HepG2 (cell line): ENCODE data around the gene GNB1. TPM values are rescaled to one million over a fixed set of nuclear protein-coding genes. Genes with fewer than 3 reads are reported as not detected.

ENCODE experiments used
- ARHGAP35 ChIP-seq: sonication (generic); formaldehyde crosslinking; IDR thresholded peaks from 2 replicates; pipeline ENCODE4 v1.9.0; 2022; ENCODE audit warnings: mild to moderate bottlenecking, inconsistent platforms, moderate library complexity, missing genetic modification reagents, borderline replicate concordance
- ELF4 ChIP-seq: sonication (generic); formaldehyde crosslinking; IDR thresholded peaks from 2 replicates; pipeline ENCODE4 v1.5.0; 2020; ENCODE audit warnings: missing genetic modification reagents, mild to moderate bottlenecking, moderate library complexity, borderline replicate concordance
- FIP1L1 ChIP-seq: fragments of 200-400 bp; formaldehyde crosslinking; IDR thresholded peaks from 2 replicates; pipeline ENCODE4 v1.6.1; 2018; ENCODE audit warnings: low read depth, mild to moderate bottlenecking, low read length, moderate library complexity, borderline replicate concordance; ENCODE audit not compliant: insufficient read depth
- FOSL2 ChIP-seq: sonication (generic); formaldehyde crosslinking; IDR thresholded peaks from 2 replicates; pipeline ENCODE4 v1.4.0; 2020; ENCODE audit warnings: missing genetic modification reagents
- FOXK2 ChIP-seq: fragments of 450-650 bp; IDR thresholded peaks from 2 replicates; pipeline ENCODE4 v1.6.1; 2016
- IKZF4 ChIP-seq: sonication (generic); formaldehyde crosslinking; IDR thresholded peaks from 2 replicates; pipeline ENCODE4 v1.5.1; 2020; ENCODE audit warnings: borderline replicate concordance, mild to moderate bottlenecking, low read depth, missing genetic modification reagents; ENCODE audit errors: not compliant biosample characterization
- KDM5A ChIP-seq: fragments of 200-600 bp; sonication (generic); IDR thresholded peaks from 2 replicates; pipeline ENCODE4 v1.7.0; 2018; ENCODE audit warnings: antibody characterized with exemption, mild to moderate bottlenecking, low read length, borderline replicate concordance
- KMT2B ChIP-seq: IDR thresholded peaks from 2 replicates; pipeline ENCODE4 v1.6.1; 2016; ENCODE audit warnings: missing genetic modification reagents, missing compliant biosample characterization
- MATR3 ChIP-seq: sonication (generic); formaldehyde crosslinking; IDR thresholded peaks from 2 replicates; pipeline ENCODE4 v1.4.0; 2020; ENCODE audit warnings: missing genetic modification reagents
- MZF1 ChIP-seq: sonication (generic); formaldehyde crosslinking; IDR thresholded peaks from 2 replicates; pipeline ENCODE4 v1.8.1; 2023; ENCODE audit warnings: mild to moderate bottlenecking, missing genetic modification reagents, borderline replicate concordance
- RNF2 ChIP-seq: fragments of 450-650 bp; conservative IDR thresholded peaks from 2 replicates; pipeline ENCODE4 v1.6.1; 2016; ENCODE audit warnings: low read depth
- SNAI1 ChIP-seq: sonication (generic); formaldehyde crosslinking; IDR thresholded peaks from 2 replicates; pipeline ENCODE4 v1.5.0; 2020; ENCODE audit warnings: mild to moderate bottlenecking, missing genetic modification reagents, borderline replicate concordance
- SRSF4 ChIP-seq: fragments of 200-400 bp; formaldehyde crosslinking; IDR thresholded peaks from one replicate; pipeline ENCODE4 v1.6.1; 2018; ENCODE audit warnings: mild to moderate bottlenecking, low read depth, low read length, moderate library complexity; ENCODE audit not compliant: poor library complexity, severe bottlenecking
- TEAD3 ChIP-seq: optimal IDR thresholded peaks from 2 replicates; pipeline ENCODE3; 2016; ENCODE audit warnings: borderline replicate concordance
- YEATS4 ChIP-seq: sonication (generic); formaldehyde crosslinking; IDR thresholded peaks from 2 replicates; pipeline ENCODE4 v1.4.0; 2020; ENCODE audit warnings: missing genetic modification reagents, borderline replicate concordance
- ZMYM3 ChIP-seq: sonication (generic); formaldehyde crosslinking; IDR thresholded peaks from 2 replicates; pipeline ENCODE4 v1.5.1; 2020; ENCODE audit warnings: mild to moderate bottlenecking, missing genetic modification reagents
- ZNF556 ChIP-seq: sonication (generic); formaldehyde crosslinking; IDR thresholded peaks from 2 replicates; pipeline ENCODE4 v1.4.0; 2020; ENCODE audit warnings: mild to moderate bottlenecking, missing genetic modification reagents, borderline replicate concordance
- polyA plus RNA-seq, 8 experiments: library from polyadenylated mRNA; depleted of rRNA in 3 of 8; stranded (reverse) in 7 of 8; unstranded in 1 of 8; fragments of >200 nt; fragmentation: Illumina TruSeq in 4 of 8; extraction: Trizol in 4 of 8; gene quantifications; 2 replicates each; pipeline versions ENCODE4 v1.2.1 to v1.2.3, GENCODE V29; 2011 to 2016; ENCODE audit warnings: low read depth in 4 of 8, missing spikeins in 1 of 8, mixed read lengths in 1 of 8; ENCODE audit not compliant: insufficient read depth in 1 of 8
- total RNA-seq, 5 experiments: library from RNA; depleted of rRNA; stranded (reverse); fragments of >200 nt; fragmentation: Illumina TruSeq; extraction: Trizol; gene quantifications; 2 replicates each; pipeline ENCODE4 v1.2.3, GENCODE V29; 2016; ENCODE audit warnings: low read depth in 1 of 5
- TF ChIP-seq, protein P1 (sequence below), 2 experiments: IDR thresholded peaks; 2 replicates each; pipeline ENCODE4 v1.6.1; 2011 to 2012; ENCODE audit warnings: low read length in 2 of 2, borderline replicate concordance in 1 of 2, low read depth in 1 of 2, mild to moderate bottlenecking in 1 of 2, moderate library complexity in 1 of 2
- TF ChIP-seq, protein P2 (sequence below): IDR thresholded peaks from 2 replicates; pipeline ENCODE4 v1.6.1; 2016; ENCODE audit warnings: missing biosample characterization, missing genetic modification reagents, low read depth
- TF ChIP-seq, protein P3 (sequence below): sonication (generic); formaldehyde crosslinking; IDR thresholded peaks from 2 replicates; pipeline ENCODE4 v1.8.1; 2023; ENCODE audit warnings: mild to moderate bottlenecking, inconsistent platforms, moderate library complexity, missing genetic modification reagents, borderline replicate concordance
- TF ChIP-seq, protein P4 (sequence below): sonication (generic); formaldehyde crosslinking; IDR thresholded peaks from 2 replicates; pipeline ENCODE4 v1.4.0; 2020; ENCODE audit warnings: mild to moderate bottlenecking, missing genetic modification reagents

GNB1 gene
- total and polyA plus RNA-seq, 2 of the 13 experiments (the other 11 are each of a cell fraction or from before 2014, with no cell fraction given), result 66.2 to 327 TPM

GRCh38 chr1:1777950-1778662 is 112.8 kb downstream of the GNB1 start, which contains the start of gene NADK (continued):
- TF ChIP-seq FOSL2 (CRISPR knock-in tag) (no peak), YEATS4 (peak; percentile 48; the same call in 1 of the 2 replicates), KMT2B (CRISPR knock-in tag) (no peak), ZNF556 (CRISPR knock-in tag) (peak; percentile 54; the same call in 1 of the 2 replicates), FOXK2 (no peak), RNF2 (peak; percentile 5; the same call in 1 of the 2 replicates), TEAD3 (peak; percentile 36), MZF1 (CRISPR knock-in tag) (no peak), ZMYM3 (CRISPR knock-in tag) (no peak), KDM5A (no peak), ELF4 (CRISPR knock-in tag) (no peak), IKZF4 (CRISPR knock-in tag) (peak; percentile 30), ARHGAP35 (CRISPR knock-in tag) (peak; percentile 53; the same call in 1 of the 2 replicates), SNAI1 (CRISPR knock-in tag) (no peak), FIP1L1 (no peak), MATR3 (CRISPR knock-in tag) (no peak), SRSF4 (no peak)
- TF ChIP-seq, protein P1, sequence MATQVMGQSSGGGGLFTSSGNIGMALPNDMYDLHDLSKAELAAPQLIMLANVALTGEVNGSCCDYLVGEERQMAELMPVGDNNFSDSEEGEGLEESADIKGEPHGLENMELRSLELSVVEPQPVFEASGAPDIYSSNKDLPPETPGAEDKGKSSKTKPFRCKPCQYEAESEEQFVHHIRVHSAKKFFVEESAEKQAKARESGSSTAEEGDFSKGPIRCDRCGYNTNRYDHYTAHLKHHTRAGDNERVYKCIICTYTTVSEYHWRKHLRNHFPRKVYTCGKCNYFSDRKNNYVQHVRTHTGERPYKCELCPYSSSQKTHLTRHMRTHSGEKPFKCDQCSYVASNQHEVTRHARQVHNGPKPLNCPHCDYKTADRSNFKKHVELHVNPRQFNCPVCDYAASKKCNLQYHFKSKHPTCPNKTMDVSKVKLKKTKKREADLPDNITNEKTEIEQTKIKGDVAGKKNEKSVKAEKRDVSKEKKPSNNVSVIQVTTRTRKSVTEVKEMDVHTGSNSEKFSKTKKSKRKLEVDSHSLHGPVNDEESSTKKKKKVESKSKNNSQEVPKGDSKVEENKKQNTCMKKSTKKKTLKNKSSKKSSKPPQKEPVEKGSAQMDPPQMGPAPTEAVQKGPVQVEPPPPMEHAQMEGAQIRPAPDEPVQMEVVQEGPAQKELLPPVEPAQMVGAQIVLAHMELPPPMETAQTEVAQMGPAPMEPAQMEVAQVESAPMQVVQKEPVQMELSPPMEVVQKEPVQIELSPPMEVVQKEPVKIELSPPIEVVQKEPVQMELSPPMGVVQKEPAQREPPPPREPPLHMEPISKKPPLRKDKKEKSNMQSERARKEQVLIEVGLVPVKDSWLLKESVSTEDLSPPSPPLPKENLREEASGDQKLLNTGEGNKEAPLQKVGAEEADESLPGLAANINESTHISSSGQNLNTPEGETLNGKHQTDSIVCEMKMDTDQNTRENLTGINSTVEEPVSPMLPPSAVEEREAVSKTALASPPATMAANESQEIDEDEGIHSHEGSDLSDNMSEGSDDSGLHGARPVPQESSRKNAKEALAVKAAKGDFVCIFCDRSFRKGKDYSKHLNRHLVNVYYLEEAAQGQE (IDR thresholded peaks at IDR 0.05; ENCODE audit: borderline replicate concordance in 1 of 2, low read depth in 1 of 2, low read length in 2 of 2), result peak in 1 of 2 experiments; percentile 33; a peak in 1 of 4 replicates
- TF ChIP-seq, protein P2, sequence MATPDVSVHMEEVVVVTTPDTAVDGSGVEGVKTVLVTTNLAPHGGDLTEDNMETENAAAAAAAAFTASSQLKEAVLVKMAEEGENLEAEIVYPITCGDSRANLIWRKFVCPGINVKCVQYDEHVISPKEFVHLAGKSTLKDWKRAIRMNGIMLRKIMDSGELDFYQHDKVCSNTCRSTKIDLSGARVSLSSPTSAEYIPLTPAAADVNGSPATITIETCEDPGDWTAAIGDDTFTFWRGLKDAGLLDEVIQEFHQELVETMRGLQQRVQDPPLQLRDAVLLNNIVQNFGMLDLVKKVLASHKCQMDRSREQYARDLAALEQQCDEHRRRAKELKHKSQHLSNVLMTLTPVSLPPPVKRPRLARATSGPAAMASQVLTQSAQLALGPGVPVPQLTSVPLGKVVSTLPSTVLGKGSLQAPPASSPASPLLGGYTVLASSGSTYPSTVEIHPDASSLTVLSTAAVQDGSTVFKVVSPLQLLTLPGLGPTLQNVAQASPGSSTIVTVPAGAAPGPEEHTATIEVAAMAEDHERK (CRISPR knock-in tag), result no peak
- TF ChIP-seq, protein P3, sequence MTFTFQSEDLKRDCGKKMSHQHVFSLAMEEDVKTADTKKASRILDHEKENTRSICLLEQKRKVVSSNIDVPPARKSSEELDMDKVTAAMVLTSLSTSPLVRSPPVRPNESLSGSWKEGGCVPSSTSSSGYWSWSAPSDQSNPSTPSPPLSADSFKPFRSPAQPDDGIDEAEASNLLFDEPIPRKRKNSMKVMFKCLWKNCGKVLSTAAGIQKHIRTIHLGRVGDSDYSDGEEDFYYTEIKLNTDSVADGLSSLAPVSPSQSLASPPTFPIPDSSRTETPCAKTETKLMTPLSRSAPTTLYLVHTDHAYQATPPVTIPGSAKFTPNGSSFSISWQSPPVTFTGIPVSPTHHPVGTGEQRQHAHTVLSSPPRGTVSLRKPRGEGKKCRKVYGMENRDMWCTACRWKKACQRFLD (CRISPR knock-in tag), result no peak
- TF ChIP-seq, protein P4, sequence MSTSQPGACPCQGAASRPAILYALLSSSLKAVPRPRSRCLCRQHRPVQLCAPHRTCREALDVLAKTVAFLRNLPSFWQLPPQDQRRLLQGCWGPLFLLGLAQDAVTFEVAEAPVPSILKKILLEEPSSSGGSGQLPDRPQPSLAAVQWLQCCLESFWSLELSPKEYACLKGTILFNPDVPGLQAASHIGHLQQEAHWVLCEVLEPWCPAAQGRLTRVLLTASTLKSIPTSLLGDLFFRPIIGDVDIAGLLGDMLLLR (CRISPR knock-in tag), result peak; percentile 60; the same call in 1 of the 2 replicates
